NCI-H526 treated with DMSO at 0.1 percent for 48 hours (cell line): Measurements from ENCODE around the gene TRPV3.

Experiments
- DNase-seq: peaks from one replicate; lab custom pipeline; 2025; lab: John Stamatoyannopoulos, UW

Gene TRPV3

DNA sequence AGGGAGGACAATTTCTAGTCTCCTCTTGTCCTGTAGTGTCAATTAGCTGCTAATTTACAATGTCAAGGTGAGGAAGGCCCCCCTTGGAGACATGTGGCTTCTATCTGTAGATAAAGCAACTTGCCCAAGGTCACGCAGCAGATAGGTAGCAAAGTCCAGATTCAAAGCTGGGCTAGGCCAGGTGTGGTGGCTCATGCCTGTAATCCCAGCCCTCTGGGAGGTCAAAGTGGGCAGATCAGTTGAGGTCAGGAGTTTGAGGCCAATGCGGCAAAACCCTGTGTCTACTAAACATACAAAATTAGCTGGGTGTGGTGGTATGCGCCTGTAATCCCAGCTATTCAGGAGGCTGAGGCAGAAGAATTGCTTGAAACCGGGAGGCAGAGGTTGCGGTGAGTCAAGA is 11.1 kb downstream of the TRPV3 start:
- DNase-seq: no peak

DNA sequence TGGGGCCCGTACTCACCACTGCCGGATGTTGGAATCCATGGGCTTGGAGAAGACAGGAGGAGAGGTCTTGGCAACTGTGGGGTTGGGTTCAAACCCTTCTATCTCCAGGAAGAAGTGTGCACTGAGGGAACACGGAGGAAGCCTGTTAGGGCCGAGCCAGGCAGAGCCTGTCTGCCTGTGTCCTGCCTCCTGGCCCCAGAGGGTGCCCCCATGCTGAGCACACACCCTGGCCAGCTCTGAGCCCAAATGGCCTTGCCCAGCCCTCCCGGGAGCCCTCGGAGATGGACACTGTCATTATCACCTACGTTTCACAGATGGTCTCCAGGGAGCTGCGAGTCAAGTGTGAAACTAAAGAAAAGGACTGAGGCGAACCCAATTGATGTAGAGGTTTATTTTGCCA is 12.5 kb downstream of the TRPV3 start:
- no peak for DNase-seq

DNA sequence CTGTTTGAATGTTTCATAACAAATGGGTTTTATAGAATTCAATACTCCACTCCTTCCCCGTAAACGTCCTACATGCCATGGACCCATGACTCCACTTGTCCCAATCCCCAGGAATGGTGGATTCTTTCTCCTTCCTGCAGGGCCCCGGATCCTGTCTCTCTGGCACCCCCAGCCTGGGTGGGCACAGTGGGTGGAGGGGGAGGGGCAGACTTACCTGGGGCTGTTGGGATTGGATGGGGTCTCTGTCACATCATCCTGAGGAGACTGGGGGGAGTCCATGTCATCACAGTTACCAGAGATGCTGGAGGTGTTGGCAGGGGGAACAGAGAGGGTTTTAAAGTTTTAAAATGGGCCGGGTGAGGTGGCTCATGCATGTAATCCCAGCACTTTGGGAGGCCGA is 13.2 kb downstream of the TRPV3 start:
- no peak for DNase-seq

DNA sequence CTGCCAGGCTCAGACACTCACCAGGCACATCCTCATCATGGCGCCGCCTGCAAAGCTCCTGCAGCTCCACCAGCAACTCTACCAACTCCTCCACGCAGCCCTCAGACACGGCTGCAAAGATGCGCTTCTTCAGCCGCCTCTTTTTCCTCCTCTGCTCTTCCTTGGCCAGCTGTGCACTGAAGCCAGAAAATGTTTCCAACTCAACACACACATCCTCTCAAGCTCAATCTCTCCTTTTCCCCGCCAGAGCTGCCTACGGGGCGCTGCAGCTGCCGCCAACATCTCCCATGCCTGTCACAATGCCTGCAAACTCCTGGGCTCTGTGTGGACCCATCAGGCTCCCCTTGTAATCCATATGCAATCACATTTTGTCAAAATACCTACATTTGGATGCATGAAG is 14.2 kb downstream of the TRPV3 start:
- DNase-seq: no peak

DNA sequence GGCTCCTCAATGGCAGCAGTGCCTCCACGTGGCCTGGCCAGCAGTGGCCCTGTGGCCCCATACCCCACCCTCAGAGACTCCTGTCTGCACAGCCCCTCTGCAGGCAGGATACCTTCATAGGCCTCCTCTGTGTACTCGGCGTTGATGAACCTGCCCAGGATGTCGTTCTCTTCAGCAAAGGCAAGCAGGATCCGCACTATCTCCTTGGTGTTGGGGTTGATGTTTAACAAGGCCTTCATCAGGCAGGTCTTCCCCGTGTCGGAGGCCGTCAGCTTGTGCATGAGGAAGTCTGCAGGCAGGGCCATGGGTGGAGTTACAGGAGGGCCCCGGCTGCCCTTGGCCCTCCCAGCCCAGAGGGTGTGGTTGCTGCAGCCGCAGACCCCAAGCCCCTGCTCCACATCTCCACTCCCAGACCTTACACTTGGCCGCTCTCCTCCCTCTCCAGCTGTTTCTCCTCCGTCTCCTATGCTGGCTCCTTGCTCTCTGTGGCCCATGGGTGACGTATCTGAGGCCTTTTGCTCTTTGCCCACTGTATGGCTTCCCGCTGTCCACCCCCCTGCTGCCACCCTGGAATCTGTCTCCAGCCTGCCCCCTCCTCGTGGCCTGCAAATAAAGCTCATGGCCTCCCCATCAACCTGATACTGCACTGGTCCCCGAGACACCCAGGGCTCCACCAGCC is 15.1 kb downstream of the TRPV3 start:
- DNase-seq: no peak

DNA sequence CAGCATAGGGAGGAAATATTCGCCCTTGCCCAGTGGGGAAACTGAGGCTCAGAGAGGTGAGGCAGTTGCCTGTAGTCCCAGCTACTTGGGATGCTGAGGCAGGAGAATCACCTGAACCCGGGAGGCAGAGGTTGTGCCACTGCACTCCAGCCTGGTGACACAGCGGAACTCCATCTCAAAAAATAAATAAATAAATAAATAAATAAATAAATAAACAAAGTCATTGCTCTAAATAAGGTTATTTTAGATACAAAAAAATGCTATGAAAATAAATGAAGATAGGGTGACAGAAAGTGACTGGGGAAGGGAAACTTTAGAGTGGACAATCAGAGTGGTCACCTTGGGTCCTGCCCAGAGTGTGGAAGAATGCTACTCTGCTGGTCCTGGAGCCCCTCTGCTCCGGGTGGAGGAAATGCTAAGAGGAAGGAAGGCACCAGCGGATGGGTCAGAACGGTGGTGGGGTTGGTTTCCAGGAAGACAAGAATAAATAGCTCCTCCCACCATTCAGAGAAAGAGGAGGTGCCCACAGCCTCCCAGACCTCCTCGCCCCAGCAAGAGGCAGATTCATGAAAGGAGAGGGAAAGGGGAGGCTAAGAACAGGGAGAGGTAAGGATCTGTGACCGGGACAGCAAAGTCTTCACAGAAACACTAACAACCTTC is 17.6 kb downstream of the TRPV3 start:
- no peak for DNase-seq

DNA sequence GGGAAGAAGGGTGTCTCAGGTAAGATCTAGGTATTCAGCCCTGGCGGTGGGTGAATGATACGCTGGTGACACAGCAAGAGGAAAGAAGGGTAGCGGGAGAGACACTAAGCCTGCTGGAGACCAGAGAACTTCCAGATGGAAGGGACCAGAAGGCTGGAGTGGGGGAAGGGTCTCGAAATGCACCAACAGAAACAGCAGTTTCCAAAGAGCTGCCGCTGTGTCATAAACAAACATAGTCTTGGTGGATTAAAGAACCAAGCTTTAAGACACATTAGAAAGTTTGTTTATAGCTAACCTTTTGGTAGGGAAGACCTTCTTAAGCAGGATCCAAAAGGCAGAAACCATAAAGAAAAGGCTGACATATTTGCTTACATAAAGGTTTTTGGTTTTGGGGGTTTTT is 20.9 kb downstream of the TRPV3 start:
- no peak for DNase-seq

DNA sequence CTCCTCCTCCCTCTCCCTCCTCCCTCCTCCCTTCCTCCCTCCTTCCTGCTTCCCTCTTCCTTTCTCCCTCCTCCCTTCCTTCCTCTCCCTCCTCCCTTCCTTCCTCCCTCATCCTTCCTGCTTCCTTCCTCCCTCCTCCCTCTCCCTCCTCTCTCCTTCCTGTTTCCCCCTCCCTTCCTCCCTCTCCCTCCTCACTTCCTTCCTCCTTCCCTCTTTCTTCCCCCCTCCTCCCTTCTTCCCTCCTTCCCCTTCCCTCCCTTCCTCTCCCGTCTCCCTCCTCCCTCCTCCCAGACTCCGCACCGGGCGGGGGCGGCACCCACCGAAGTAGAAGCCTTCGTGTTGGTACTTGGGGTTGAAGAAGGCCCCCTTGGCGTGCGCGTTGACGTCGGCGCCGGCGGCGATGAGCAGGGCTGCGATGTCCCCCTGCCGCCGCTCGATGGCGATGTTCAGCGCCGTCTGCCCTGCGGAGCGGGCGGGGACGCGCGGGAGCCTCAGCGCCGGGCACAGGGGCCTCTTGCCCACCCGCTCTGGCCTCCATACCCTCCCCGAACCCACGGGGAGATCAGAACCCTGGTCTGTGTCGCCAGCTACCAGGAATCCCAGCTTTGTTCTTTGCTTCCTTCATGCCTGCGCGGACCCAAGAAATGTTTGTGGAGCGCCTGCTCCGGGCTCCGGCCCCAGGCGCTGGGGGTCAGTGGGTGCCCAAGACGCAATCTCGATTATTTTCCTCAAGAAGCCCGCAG is 22.2 kb downstream of the TRPV3 start:
- peak; percentile 10 for DNase-seq

DNA sequence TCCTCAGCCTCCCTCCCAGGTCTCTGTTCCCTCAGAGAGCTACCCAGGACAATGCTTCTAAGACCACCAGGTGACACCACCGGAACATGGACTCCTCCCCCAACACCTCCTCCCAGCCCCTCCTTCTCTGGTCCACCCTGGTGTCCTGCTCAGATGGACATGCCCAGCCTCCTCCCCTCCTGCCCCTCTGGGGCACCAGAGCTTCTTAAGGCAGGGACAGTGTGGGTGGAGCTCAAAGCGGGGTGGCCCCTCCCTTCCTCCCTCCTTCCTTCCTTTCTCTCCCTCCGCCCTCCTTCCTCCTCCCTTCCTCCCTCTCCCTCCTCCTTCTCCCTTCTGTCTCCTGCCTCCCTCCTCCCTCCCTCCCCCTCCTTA is 22.7 kb downstream of the TRPV3 start:
- no peak for DNase-seq

DNA sequence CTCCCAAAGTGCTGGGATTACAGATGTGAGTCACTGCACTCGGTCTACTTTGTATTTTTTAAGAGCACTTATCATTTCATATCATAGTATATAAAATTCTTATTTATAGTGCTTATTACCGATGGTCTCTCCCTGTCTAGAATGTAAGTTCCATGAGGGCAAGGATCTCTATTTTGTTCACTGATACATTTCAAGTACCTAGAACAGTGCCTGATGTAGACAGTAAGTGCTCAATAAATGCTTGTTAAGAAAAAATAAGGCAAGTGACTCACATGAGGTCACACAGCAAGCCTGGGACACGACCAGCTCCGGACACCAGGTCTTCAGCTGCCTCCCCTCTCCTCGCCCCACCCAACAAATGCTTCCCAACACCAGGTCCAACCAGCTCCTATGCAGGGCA is 23.9 kb downstream of the TRPV3 start:
- DNase-seq: no peak

DNA sequence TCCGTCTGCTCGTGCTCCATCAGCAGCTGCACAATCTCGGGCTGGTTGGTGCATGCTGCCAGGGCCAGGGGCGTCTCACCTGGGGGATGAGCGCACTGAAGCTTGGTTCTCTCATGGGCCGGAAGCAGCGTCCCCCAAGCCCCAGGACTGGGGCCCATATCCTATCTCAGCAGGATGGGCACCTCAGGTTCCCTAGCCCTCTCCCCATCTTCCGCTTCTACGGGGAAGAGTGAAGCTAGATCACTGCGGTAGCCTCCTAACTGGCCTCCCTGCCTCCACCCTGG is 24.8 kb downstream of the TRPV3 start:
- no peak for DNase-seq

DNA sequence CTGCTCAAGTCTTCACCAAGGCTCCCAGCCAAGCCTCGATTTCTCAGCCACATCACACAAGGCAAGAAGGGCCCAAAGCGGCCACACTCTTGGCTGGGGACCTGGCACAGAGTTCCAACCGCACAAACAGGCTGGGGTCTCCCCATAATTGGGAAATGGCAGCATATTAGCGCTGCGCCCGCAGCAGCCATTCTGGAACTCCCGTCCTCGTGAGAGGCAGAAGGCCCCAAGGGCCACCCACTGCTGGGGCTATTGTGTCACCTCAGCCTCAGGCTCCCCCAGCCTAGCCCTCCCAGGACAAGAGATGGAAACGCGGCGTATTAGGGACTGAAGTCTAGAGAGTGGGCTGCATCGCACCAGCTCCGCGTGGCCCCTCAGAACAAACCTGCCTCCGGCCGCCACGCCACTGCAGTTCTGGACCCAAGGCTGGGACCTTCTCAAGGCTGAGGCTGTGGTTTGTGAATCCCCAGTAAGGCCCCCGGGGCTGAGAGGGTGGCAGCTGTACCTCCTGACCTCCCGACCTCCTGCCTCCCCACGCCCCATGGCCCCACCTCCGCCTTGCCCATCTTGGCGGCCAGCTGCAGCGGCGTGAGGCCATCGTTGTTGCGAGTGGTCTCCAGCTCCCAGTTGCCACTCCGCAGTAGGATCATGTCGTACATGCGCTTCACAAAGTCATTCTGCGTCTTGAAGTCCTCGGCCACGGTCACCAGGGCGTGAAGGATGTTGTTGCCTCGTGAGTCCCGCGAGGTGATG is 25.3 kb downstream of the TRPV3 start:
- DNase-seq: no peak

DNA sequence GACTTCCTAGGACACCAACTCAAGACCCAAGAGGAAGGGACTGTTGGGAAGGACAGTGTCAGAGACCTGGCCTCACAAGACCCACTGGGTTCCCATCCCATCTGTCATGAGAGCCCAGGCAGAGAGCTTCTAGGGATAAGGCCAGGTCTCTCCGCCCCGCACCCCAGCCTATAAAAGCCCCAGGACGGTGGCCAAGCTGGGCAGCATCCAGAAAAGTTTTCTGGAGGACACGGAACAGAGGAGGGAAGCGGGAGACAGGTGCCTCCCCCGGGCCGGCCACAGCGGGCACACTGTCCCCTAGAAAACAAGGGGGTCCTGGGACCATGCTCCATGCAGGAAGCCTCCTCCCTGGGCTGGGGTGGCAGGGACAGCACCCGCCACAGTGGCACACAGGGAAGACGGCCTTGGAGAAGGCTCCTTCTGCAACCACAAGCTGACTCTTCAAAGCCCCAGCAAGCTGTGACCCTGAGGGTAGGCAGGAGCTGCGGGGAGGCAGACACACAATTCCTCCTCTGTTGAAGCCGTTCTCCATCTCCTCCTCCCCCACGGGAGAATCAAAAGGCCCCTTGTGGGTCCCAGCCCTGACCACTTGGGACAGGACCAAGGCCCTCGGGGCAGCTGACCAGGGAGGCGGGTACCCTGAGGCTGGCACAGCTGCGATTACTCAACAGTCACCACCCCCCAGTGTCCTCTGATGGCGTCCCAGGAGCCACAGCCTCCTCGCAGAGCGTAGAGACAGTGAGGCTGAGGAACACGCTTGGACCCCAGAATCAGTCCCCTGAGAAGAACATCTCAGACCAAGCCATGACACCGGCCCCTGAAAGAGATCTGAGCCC is 26.1 kb downstream of the TRPV3 start:
- DNase-seq: no peak

DNA sequence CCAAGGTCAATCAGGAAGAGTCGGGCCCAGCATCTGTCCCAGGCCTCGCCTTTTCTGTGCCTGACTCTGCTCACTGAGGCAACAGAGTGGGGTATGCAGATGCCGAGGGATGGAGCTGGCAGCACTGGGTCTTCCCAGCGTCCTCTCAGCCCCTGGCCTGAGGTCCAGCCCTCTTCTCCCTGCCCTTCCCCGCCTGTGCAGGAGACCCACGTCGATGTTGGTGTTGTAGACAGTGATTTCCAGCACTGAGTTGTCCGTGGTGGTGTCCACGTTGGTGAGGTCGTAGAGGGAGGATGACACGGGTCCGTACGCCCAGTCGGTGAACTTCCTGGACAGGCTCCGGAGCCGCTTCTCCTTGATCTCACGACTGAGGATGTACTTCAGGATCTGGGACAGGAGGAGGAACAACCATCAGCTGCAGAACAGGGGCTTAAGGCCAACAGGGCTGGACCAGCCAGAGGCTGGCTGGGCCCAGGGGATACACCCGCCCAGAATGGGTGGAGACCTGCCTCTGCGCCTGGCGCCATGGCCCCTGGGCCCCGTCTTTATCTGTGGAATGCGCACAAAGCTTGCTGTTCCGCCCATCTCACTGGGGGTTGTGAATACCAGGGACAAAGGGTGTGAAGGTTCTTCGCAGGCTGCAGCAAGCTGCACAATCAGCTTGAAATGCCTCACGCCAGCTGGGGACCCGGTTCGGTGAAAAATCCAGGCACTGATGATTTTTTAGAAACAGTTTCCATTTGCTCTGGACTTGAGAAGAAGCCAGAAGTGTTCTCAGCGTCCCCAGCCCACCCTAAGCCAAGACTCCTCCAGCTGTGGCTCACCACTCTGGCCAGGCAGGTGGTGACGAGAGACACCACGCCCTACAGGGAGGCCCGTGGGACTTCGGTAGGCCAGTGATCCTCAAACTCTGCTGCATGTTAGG is 27.5 kb downstream of the TRPV3 start:
- DNase-seq: no peak

DNA sequence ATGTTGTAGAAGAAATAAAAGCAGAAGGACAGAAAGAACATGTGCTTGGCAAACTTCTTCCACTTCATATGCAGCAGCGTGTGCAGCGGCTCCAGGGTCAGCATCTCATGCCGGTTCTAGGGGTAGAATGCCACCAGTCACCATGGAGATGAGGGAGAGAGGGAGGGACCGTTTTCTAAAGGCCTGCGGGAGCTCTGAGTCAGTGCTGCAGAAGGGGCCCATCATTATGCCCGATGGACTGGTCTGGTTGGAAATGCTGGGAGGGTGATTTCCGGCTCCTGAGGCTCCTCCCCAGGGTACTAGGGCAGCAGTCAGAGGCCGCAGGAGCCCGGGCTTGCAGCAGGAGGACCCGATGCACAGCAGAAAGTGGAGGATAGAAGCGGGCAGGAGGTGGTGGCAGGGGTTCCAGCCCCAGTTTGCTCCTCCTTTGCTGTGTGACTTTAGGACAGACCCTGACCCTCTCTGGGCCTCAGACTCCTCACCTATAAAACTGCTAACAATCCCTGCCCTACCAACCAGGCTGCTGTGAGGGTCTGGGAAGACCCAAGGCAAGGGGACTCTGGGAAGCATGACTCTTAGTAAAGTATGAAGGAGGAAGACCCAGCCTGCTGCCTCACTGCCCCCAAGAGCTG is 28.6 kb downstream of the TRPV3 start:
- no peak for DNase-seq

DNA sequence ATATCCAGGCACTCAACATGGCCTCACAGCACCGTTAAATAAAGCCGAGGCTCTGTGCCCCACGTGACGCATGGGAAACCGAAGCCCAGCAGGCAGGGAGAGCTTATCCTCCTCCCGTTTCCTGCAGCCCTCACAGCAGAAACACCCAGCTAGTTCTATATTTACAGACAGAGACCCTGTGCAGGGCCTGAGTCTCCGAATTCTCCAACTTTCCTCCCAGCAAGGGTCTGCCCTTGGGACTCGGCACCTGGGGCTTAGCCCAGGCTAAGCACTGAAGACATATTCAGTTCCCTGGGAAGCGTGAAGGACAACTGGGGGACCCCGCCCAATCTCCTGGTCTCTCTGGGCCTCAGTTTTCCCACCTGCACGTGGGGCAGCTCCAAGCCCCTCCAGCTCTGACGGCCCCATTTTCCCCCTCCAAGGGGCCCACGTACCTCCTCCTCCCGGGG is 29.2 kb downstream of the TRPV3 start:
- no peak for DNase-seq

DNA sequence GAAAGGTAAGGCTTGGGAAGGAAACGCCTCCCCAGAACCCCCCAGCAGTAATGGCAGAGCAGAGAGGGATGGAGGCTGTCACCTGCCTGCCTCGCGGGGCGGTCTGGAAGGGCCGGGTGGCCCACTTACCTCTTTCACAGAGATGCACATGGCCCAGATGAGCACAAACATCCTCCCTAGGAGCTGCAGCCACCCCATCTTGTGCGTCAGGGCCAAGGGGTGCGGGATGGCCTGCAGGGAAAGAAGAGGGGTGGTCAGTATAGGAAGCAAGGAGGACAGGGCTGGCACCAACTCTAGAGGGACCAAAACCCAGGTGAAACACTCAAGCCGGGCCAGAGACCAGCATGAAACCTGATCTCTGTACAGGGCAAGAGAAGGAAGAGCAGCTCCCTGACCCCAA is 29.7 kb downstream of the TRPV3 start:
- DNase-seq: no peak

DNA sequence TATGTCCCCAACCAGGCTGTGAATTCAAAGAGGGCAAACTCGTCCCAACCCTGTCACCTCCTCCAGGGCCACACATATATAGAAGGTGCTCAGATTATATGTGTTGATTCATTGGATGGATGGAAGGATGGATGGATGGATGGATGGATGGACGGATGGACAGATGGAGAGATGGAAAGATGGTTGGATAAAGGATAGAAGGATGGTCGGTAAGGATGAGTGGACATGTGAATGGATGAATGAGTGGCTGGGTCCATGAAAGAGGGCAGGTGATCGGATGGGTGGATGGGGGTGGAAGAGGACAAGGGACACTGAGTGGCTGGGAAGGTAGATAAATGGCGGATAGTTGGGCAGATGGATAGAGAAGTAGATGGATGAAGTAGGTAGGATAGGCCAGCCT is 30.1 kb downstream of the TRPV3 start:
- no peak for DNase-seq

DNA sequence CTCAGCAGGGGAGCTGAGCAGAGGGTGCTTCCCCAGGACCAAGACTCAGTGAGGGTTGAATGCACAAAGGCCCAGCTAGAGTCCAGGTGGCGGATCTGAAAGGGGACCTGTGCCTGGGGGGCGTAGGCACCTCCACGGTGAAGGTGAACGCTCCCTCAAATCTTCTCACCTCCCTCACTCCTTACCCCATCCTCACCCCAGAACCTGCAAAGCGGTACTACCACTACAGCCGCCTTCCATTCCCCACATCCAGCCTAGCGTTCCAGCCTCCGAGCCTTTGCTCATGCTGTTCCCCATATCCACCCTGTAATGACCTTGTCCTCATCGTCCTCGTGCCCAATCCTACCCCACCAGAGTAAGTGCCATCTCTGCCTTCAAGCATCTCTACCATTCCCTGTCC is 30.6 kb downstream of the TRPV3 start:
- no peak for DNase-seq

DNA sequence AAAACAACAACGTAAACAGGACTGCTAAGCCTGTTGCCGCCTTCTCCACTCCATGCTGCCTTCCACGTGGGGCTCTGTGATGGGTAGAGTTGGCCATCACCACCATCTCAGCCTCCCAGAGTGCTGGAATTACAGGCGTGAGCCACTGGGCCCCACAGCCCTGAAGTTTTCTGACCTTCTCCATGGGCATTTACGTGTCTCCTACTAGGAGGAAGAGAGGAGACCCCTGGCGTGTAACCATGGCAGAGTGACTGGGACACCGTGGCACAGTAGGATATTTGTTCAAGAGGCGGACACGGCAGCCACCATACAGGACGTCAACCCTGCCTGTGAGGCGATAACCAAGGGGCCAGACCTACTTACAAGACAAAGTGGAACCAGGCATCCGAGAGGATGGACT is 31.1 kb downstream of the TRPV3 start:
- no peak for DNase-seq
